DMS153 treated with DMSO at 0.1 percent for 48 hours (cell line): Measurements from ENCODE around the gene IGSF21.

ENCODE experiments used
- DNase-seq: peaks from one replicate; lab custom pipeline; 2025; ENCODE audit not compliant: unreplicated experiment; lab: John Stamatoyannopoulos, UW

Gene IGSF21

GRCh38 chr1:18119289-18119688 lies 11.7 kb downstream of the IGSF21 start:
- DNase-seq, result no peak

GRCh38 chr1:18119771-18120377 lies 12.3 kb downstream of the IGSF21 start:
- no peak for DNase-seq

- DNase-seq, result no peak
These were observed 13.0 kb downstream of the IGSF21 start for GRCh38 chr1:18120638-18121037.

GRCh38 chr1:18121072-18121820 lies 13.6 kb downstream of the IGSF21 start:
- no peak for DNase-seq

- DNase-seq, result no peak
These were observed 15.9 kb downstream of the IGSF21 start for GRCh38 chr1:18123467-18123992.

- no peak for DNase-seq
These were observed 17.4 kb downstream of the IGSF21 start for GRCh38 chr1:18124977-18125376.

- DNase-seq, result peak; percentile 27
These were observed 19.0 kb downstream of the IGSF21 start for GRCh38 chr1:18126616-18127015.

- no peak for DNase-seq
These were observed 20.7 kb downstream of the IGSF21 start for GRCh38 chr1:18128298-18128697.

GRCh38 chr1:18130356-18130755 lies 22.8 kb downstream of the IGSF21 start:
- no peak for DNase-seq

GRCh38 chr1:18132022-18132710 lies 24.6 kb downstream of the IGSF21 start:
- DNase-seq, result no peak

- DNase-seq, result no peak
These were observed 25.3 kb downstream of the IGSF21 start for GRCh38 chr1:18132711-18133541.

- peak; percentile 59 for DNase-seq
These were observed 26.9 kb downstream of the IGSF21 start for GRCh38 chr1:18134324-18135046.

- DNase-seq, result no peak
These were observed 30.3 kb downstream of the IGSF21 start for GRCh38 chr1:18137759-18138345.

- DNase-seq, result no peak
These were observed 31.8 kb downstream of the IGSF21 start for GRCh38 chr1:18139198-18139981.

GRCh38 chr1:18140411-18140810 lies 32.8 kb downstream of the IGSF21 start:
- no peak for DNase-seq

GRCh38 chr1:18141661-18142060 lies 34.1 kb downstream of the IGSF21 start:
- no peak for DNase-seq

- no peak for DNase-seq
These were observed 34.9 kb downstream of the IGSF21 start for GRCh38 chr1:18142471-18142870.

GRCh38 chr1:18142969-18143368 lies 35.4 kb downstream of the IGSF21 start:
- DNase-seq, result no peak

- no peak for DNase-seq
These were observed 36.5 kb downstream of the IGSF21 start for GRCh38 chr1:18144062-18144461.
